Stomach (tissue), 9 donors: ENCODE results near the gene RBMS1. TPM values are rescaled to one million over a fixed set of nuclear protein-coding genes. Genes with fewer than 3 reads are reported as not detected.

Source experiments
- DNase-seq, 2 donors: peaks; one replicate each; pipeline versions ENCODE4 v3.0.0 to v3.0.0-alpha.2; 2013 to 2019
- H3K27ac ChIP-seq, 5 donors: fragments of 200-600 bp in 4 of 5; sonication (generic) in 4 of 5; one replicate each; pipeline ENCODE4 v1.5.1; 2013 to 2019; ENCODE audit warnings: mild to moderate bottlenecking in 1 of 5, moderate library complexity in 1 of 5
- H3K27me3 ChIP-seq, 3 donors: fragments of 200-600 bp; sonication (generic); one replicate each; pipeline ENCODE4 v1.5.1; 2017 to 2019; ENCODE audit warnings: mixed run types in 1 of 3
- H3K36me3 ChIP-seq, 4 donors: fragments of 200-600 bp; sonication (generic); 1 replicate in 3 of 4; 2 replicates in 1 of 4; pipeline ENCODE4 v1.5.1; 2016 to 2019
- H3K4me1 ChIP-seq, 4 donors: fragments of 200-600 bp; sonication (generic); one replicate each; pipeline ENCODE4 v1.5.1; 2016 to 2019
- H3K4me3 ChIP-seq, 4 donors: fragments of 200-600 bp; sonication (generic) in 3 of 4; one replicate each; pipeline ENCODE4 v1.5.1; 2016 to 2019; ENCODE audit warnings: mild to moderate bottlenecking in 1 of 4
- H3K9me3 ChIP-seq, 4 donors: fragments of 200-600 bp; sonication (generic); one replicate each; pipeline ENCODE4 v1.5.1; 2016 to 2019
- EP300 ChIP-seq: sonication (generic); formaldehyde crosslinking; IDR thresholded peaks from one replicate; pipeline ENCODE4 v1.6.1; 2017; ENCODE audit warnings: antibody characterized with exemption
- POLR2A ChIP-seq, 4 donors: fragments of 450-650 bp; IDR thresholded peaks; one replicate each; pipeline ENCODE4 v1.6.1; 2016; ENCODE audit warnings: antibody characterized with exemption in 4 of 4, control low read depth in 2 of 4, mild to moderate bottlenecking in 1 of 4, moderate library complexity in 1 of 4
- POLR2AphosphoS5 ChIP-seq, 3 donors: sonication (generic); formaldehyde crosslinking; IDR thresholded peaks; one replicate each; pipeline ENCODE4 v1.6.1; 2016; ENCODE audit warnings: antibody characterized with exemption in 3 of 3
- WGBS, 5 donors: extraction: QIAGEN DNeasy Blood & Tissue Kit in 3 of 5; methylation state at CpG; one replicate each; pipeline versions ENCODE4 v1.1.5 to v1.1.7; 2013 to 2018; 5-methylcytosine and 5-hydroxymethylcytosine counted together
- intact Hi-C: fragments of 100-400 bp; cut with DNase I; formaldehyde crosslinking; loops from one replicate; pipeline ENCODE4 v1.15.1; 2023; ENCODE audit warnings: low total_unique reads
- polyA plus RNA-seq, 3 donors: library from polyadenylated mRNA; stranded (reverse); fragments of 200-250 nt; gene quantifications; one replicate each; pipeline ENCODE4 v1.2.3, GENCODE V29; 2013
- total RNA-seq, 5 donors: library from RNA; depleted of rRNA; stranded (reverse); fragments of >200 nt; gene quantifications; one replicate each; pipeline versions ENCODE4 v1.1.0 to v1.2.3, GENCODE V29; 2014 to 2016
- TF ChIP-seq, protein P1 (sequence below), 7 experiments: fragments of 450-650 bp in 4 of 7; fragments of 200-600 bp in 3 of 7; sonication (generic) in 3 of 7; IDR thresholded peaks; one replicate each; pipeline ENCODE4 v1.5.1; 2016 to 2019; ENCODE audit warnings: antibody characterized with exemption in 7 of 7, control low read depth in 2 of 7, mild to moderate bottlenecking in 1 of 7
- donor health status: healthy with polysubstance abuse.
- donor health status: Bipolar disorder and iron deficiency.
- donor health status: healthy.

The RBMS1 gene
- total and polyA plus RNA-seq, 8 donors: 4.3 to 134 (median 27.8) TPM

DNA sequence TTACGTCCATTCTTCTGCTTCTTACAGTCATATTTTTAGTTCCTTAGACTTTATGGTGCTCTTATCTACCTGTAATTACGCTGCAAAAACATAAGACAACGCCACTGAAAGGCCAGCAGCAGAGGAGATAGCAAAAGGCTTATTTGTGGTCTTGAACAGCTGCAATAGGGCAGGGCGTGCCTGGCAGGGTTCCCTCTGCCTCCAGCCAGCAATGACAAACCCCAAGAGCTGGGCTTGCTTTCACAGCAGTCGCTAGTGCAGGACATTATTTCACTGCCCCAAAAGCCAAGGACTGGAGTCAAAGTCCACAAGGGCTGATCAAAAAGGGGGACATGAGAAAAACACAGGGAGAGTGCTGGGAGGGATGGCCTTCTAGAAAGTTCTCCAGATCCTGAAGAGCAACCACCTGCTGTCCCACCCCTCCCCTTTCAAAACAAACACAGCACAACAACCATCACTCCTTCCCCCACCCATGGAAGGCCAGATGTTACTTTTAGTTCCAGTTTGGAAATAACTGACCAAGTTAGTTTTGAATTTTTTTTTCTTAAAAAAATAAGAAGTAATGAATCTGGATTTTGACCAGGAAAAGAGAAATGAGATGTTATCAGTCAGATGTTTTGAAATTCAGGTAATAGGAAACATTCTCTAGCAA lies 127.8 kb downstream of the RBMS1 start:
- H3K27me3 ChIP-seq: no peaks in the 10 kb centered on the region
- peak overlapping the region in 2 of 5 donors; percentile 21 to 47 for H3K27ac ChIP-seq
- no peak overlapping the region for H3K4me3 ChIP-seq
- no peaks in the 10 kb centered on the region for H3K9me3 ChIP-seq
- H3K4me1 ChIP-seq: peaks cover 36 to 94% (median 63%) of the 10 kb centered on the region in 4 donors
- H3K36me3 ChIP-seq: peaks cover 0 to 10% (median 0%) of the 10 kb centered on the region in 4 donors
- WGBS, 5 donors: 34 to 56% (median 40%) methylated on average over 5 of the region's 5 CpGs
- intact Hi-C loops: no loop called here
- TF ChIP-seq POLR2A (IDR thresholded peaks at IDR 0.05): no peak
- TF ChIP-seq, protein P1, sequence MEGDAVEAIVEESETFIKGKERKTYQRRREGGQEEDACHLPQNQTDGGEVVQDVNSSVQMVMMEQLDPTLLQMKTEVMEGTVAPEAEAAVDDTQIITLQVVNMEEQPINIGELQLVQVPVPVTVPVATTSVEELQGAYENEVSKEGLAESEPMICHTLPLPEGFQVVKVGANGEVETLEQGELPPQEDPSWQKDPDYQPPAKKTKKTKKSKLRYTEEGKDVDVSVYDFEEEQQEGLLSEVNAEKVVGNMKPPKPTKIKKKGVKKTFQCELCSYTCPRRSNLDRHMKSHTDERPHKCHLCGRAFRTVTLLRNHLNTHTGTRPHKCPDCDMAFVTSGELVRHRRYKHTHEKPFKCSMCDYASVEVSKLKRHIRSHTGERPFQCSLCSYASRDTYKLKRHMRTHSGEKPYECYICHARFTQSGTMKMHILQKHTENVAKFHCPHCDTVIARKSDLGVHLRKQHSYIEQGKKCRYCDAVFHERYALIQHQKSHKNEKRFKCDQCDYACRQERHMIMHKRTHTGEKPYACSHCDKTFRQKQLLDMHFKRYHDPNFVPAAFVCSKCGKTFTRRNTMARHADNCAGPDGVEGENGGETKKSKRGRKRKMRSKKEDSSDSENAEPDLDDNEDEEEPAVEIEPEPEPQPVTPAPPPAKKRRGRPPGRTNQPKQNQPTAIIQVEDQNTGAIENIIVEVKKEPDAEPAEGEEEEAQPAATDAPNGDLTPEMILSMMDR (IDR thresholded peaks at IDR 0.05): no peak
- no peak for TF ChIP-seq POLR2AphosphoS5 (IDR thresholded peaks at IDR 0.05)
- TF ChIP-seq EP300: no peak
- peak; percentile 37 to 38 for DNase-seq

- Histone ChIP-seq H3K4me3 (no peak overlapping the region), H3K27me3 (no peaks in the 10 kb centered on the region), H3K9me3 (no peaks in the 10 kb centered on the region), H3K4me1 (peaks cover 31 to 86% (median 58%) of the 10 kb centered on the region in 4 donors), H3K27ac (peak overlapping the region in 1 of 5 donors; percentile 12), H3K36me3 (peaks cover 0 to 10% (median 0%) of the 10 kb centered on the region in 4 donors)
- DNase-seq: no peak
- WGBS, 5 donors: 72 to 92% (median 81%) methylated on average over 2 of the region's 2 CpGs
- TF ChIP-seq EP300: no peak
- TF ChIP-seq POLR2AphosphoS5 (IDR thresholded peaks at IDR 0.05): no peak
- TF ChIP-seq, protein P1 (IDR thresholded peaks at IDR 0.05): no peak
- no peak for TF ChIP-seq POLR2A (IDR thresholded peaks at IDR 0.05)
- intact Hi-C loops: no loop called here
Observed at GRCh38 chr2:160364364-160364763, 129.2 kb downstream of the RBMS1 start.

DNA sequence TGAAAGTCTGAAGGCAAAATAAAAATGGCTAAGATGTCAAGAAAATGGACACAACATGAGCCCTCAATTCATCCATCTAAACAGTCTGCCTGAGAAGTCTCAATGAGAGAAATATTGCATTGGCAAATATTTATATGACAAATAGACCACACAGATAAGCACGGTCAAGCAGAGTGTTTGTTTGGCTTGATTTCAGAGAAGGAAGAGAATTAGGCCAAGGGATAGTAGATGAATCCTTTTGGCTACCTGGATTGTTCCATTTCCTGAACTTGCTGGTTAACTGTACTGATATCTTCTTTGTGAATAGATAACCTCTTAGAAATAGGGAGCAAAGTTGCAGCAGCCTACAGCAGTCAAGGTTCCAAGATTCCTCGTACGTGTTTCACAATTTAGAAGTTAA lies 129.6 kb downstream of the RBMS1 start:
- intact Hi-C loops: no loop called here
- WGBS, 5 donors: 24 to 55% (median 37%) methylated on average over 3 of the region's 3 CpGs
- H3K4me1 ChIP-seq: peaks cover 28 to 82% (median 54%) of the 10 kb centered on the region in 4 donors
- DNase-seq: no peak
- peak overlapping the region in 1 of 5 donors; percentile 12 for H3K27ac ChIP-seq
- no peaks in the 10 kb centered on the region for H3K9me3 ChIP-seq
- H3K27me3 ChIP-seq: no peaks in the 10 kb centered on the region
- peaks cover 0 to 10% (median 0%) of the 10 kb centered on the region in 4 donors for H3K36me3 ChIP-seq
- H3K4me3 ChIP-seq: no peak overlapping the region
- TF ChIP-seq POLR2AphosphoS5 (IDR thresholded peaks at IDR 0.05): no peak
- no peak for TF ChIP-seq EP300
- TF ChIP-seq POLR2A (IDR thresholded peaks at IDR 0.05): no peak

DNA sequence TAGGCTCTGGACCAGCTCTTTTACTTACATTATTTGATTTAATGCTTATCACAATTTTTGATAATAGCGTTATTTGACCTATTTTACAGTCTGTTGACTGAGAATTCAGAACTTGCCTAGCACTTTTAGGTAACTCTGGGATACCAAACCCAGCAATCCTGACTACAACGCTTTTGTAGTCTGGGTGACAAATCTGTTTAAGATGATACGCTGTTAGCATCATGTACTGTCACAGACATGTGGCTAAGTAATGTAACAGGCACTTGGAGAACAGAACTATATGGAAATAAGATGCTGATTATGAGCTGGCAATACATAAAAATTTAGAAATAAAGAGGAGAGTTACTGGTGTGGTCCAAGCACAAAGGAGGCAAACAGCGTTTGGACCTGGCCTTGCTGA lies 130.6 kb downstream of the RBMS1 start:
- Histone ChIP-seq H3K36me3 (peaks cover 0 to 10% (median 0%) of the 10 kb centered on the region in 4 donors), H3K4me1 (peaks cover 25 to 75% (median 48%) of the 10 kb centered on the region in 4 donors), H3K27ac (peak overlapping the region in 1 of 5 donors; percentile 12), H3K27me3 (no peaks in the 10 kb centered on the region), H3K4me3 (no peak overlapping the region), H3K9me3 (no peaks in the 10 kb centered on the region)
- TF ChIP-seq POLR2AphosphoS5 (IDR thresholded peaks at IDR 0.05) (no peak), EP300 (no peak), POLR2A (IDR thresholded peaks at IDR 0.05) (no peak)
- TF ChIP-seq, protein P1 (IDR thresholded peaks at IDR 0.05): no peak
- intact Hi-C loops: no loop called here
- DNase-seq: no peak
- 45 to 69% (median 59%) methylated on average over 4 of the region's 4 CpGs for WGBS, 5 donors

DNA sequence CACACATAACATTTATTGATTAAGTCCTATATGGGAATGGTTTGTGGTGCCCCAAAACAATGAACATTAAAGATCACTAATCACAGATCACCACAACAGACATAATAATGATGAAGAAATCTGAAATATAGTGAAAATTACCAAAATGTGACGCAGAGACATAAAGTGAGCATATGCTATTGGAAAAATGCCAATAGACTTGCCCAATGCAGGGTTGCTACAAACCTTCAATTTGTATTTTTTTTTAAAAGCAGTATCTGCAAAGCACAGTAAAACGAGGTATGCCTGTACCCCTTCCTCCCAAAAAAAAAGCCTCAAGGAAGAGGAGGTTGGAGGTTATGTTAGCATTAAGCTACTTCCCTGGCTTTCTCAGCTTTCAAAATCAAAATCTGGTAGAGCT lies 131.1 kb downstream of the RBMS1 start:
- DNase-seq: no peak
- WGBS, 5 donors: 51 to 87% (median 65%) methylated on average over 2 of the region's 2 CpGs
- Histone ChIP-seq H3K27ac (no peak overlapping the region), H3K27me3 (no peaks in the 10 kb centered on the region), H3K4me3 (no peak overlapping the region), H3K36me3 (peaks cover 0 to 10% (median 0%) of the 10 kb centered on the region in 4 donors), H3K4me1 (peaks cover 20 to 75% (median 45%) of the 10 kb centered on the region in 4 donors), H3K9me3 (no peaks in the 10 kb centered on the region)
- intact Hi-C loops: no loop called here
- TF ChIP-seq EP300: no peak
- TF ChIP-seq POLR2A (IDR thresholded peaks at IDR 0.05): no peak
- no peak for TF ChIP-seq POLR2AphosphoS5 (IDR thresholded peaks at IDR 0.05)
- TF ChIP-seq, protein P1 (IDR thresholded peaks at IDR 0.05): no peak
